GM13976 (cell line): ENCODE data around the gene TMEM263.

ENCODE experiments used
- DNase-seq: peaks from one replicate; pipeline ENCODE4 v3.0.0; 2012; ENCODE audit warnings: low spot score
- in situ Hi-C: fragments of 300-500 bp; cut with MboI; formaldehyde crosslinking; loops from one replicate; pipeline ENCODE4 v1.12.0; 2022; ENCODE audit warnings: low sequenced_read_pairs, mixed read lengths, inconsistent platforms; ENCODE audit not compliant: unreplicated experiment
- TF ChIP-seq, protein P1 (sequence below): IDR thresholded peaks from 2 replicates; pipeline ENCODE4 v1.5.1; 2012; ENCODE audit warnings: borderline replicate concordance, mild to moderate bottlenecking; ENCODE audit not compliant: insufficient read depth; ENCODE audit errors: extremely low read depth, missing control alignments, control extremely low read depth

TMEM263 gene

DNA sequence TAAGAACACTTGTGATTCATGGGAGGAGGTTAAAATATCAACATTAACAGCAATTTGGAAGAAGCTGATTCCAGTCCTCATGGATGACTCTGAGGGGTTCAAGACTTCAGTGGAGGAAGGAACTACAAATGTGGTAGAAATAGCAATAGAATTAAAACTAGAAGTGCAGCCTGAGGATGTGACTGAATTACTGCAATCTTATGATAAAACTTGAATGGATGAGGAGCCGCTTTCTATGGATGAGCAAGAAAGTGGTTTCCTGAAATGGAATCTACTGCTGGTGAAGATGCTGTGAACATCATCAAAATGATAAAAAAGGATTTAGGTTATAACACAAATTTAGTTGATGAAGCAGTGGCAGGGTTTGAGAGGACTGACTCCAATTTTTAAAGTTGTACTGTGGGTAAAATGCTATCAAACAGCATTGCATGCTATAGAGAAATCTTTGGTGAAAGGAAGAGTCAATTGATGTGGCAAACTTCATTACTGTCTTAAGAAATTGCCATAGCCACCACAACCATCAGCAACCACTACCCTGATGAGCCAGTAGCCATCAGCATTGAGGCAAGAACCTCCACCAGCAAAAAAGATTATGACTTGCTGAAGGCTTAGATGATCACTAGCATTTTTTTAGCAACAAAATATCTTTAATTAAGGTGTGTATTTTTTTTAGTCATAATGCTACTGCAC, 57.2 kb downstream of the TMEM263 start:
- TF ChIP-seq, protein P1, sequence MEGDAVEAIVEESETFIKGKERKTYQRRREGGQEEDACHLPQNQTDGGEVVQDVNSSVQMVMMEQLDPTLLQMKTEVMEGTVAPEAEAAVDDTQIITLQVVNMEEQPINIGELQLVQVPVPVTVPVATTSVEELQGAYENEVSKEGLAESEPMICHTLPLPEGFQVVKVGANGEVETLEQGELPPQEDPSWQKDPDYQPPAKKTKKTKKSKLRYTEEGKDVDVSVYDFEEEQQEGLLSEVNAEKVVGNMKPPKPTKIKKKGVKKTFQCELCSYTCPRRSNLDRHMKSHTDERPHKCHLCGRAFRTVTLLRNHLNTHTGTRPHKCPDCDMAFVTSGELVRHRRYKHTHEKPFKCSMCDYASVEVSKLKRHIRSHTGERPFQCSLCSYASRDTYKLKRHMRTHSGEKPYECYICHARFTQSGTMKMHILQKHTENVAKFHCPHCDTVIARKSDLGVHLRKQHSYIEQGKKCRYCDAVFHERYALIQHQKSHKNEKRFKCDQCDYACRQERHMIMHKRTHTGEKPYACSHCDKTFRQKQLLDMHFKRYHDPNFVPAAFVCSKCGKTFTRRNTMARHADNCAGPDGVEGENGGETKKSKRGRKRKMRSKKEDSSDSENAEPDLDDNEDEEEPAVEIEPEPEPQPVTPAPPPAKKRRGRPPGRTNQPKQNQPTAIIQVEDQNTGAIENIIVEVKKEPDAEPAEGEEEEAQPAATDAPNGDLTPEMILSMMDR: no peak
- in situ Hi-C loops: no loop called here

DNA sequence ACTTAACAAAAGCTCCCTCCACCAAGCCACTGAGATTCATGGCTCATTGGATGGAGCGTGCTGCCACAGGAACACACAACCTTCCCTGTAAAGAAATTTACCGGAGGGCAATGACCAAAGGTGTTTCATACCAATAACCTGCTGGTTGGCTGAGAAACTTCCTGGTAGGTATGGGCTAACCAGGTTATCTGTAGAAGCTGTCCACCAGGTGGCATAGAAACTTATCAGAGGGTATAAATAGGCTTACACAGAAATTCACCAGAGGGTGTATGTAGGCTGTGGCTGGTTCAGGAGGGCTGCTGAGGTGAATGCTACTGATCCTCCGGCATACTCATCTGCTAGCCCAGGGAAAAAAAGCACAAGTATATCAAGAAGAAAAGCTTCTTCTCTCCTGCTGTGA, 58.3 kb downstream of the TMEM263 start:
- in situ Hi-C loops: no loop called here
- TF ChIP-seq, protein P1: no peak
- no peak for DNase-seq

More for the DNA sequence above, 57.2 kb downstream of the TMEM263 start:
- no peak for DNase-seq

DNA sequence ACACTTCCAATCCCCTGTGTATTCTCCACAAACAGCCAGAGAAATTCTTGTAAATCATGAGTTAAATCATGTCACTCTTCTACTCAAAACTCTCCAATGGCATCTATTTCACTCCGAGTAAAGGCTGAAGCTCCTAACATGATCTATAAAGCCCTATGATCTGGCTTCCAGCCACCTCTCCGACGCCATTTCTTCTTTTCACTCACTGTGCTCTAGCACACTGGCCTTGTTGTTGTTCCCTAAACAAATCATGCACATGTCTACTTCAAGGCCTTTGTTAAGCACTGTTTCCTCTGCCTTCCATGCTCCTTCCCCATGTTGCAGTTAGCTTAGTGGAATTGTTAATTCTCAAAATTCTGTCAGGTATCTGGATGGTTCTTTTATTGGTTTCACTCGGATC, 61.3 kb downstream of the TMEM263 start:
- TF ChIP-seq, protein P1: no peak
- in situ Hi-C loops: no loop called here
- DNase-seq: no peak

DNA sequence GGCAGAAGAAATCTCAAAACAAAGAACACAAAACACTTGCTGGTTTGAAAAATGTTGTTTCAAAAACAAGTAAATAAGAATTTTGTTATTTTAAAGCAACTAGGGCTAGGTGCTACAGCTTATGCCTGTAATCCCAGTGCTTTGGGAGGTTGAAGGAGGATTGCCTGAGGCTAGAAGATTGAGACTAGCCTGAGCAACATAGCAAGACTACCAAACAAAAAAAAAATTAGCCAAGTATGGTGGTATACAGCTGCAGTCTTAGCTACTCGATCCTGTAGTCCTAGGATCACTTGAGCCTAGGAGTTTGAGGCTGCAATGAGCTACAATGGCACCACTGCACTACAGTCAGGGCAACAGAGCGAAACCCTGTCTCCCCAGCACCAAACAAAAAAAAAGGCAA, 63.8 kb downstream of the TMEM263 start:
- DNase-seq: no peak
- TF ChIP-seq, protein P1: no peak
- in situ Hi-C loops: no loop called here
